Measurements from ENCODE around the gene ZNF778.

GRCh38 chr16:89174877-89175276 is 42.6 kb upstream of the ZNF778 start:
- TF ChIP-seq CTCF (IDR thresholded peaks at IDR 0.05) (no peak), FOXJ3 (CRISPR knock-in tag; IDR thresholded peaks at IDR 0.05; ENCODE audit: borderline replicate concordance) (no peak), ATF2 (CRISPR knock-in tag; IDR thresholded peaks at IDR 0.05; ENCODE audit: borderline replicate concordance, low read depth) (no peak), USF1 (CRISPR knock-in tag; IDR thresholded peaks at IDR 0.05) (no peak)
